ENCODE measurements around the gene SND1.

DNA sequence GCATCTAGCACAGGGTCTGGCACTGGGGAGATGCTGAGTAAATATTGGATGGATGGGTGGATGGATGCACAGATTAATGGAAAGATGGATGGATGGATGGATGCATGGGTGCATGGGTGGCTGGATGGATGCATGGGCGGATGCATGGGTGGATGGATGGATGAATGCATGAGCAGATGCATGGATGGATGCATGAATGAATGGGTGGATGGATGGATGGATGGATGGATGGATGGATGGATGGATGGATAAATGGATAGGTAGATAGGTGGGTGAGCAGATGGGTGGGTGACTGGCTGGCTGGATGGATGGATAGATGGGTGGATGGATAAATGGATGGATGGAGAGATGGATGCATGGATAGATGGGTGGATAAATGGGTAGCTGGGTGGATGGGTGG is 39.7 kb upstream of the SND1 start:
- TF ChIP-seq MXI1 (IDR thresholded peaks at IDR 0.05; ENCODE audit: borderline replicate concordance, low read depth, low read length) (no peak), SMC3 (IDR thresholded peaks at IDR 0.05; ENCODE audit: low read depth, low read length) (no peak), RAD21 (IDR thresholded peaks at IDR 0.05; ENCODE audit: low read length) (no peak)
- TF ChIP-seq, protein P1, sequence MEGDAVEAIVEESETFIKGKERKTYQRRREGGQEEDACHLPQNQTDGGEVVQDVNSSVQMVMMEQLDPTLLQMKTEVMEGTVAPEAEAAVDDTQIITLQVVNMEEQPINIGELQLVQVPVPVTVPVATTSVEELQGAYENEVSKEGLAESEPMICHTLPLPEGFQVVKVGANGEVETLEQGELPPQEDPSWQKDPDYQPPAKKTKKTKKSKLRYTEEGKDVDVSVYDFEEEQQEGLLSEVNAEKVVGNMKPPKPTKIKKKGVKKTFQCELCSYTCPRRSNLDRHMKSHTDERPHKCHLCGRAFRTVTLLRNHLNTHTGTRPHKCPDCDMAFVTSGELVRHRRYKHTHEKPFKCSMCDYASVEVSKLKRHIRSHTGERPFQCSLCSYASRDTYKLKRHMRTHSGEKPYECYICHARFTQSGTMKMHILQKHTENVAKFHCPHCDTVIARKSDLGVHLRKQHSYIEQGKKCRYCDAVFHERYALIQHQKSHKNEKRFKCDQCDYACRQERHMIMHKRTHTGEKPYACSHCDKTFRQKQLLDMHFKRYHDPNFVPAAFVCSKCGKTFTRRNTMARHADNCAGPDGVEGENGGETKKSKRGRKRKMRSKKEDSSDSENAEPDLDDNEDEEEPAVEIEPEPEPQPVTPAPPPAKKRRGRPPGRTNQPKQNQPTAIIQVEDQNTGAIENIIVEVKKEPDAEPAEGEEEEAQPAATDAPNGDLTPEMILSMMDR (conservative IDR thresholded peaks at IDR 0.05; ENCODE audit: low read depth, low read length): no peak
- TF ChIP-seq, protein P2, sequence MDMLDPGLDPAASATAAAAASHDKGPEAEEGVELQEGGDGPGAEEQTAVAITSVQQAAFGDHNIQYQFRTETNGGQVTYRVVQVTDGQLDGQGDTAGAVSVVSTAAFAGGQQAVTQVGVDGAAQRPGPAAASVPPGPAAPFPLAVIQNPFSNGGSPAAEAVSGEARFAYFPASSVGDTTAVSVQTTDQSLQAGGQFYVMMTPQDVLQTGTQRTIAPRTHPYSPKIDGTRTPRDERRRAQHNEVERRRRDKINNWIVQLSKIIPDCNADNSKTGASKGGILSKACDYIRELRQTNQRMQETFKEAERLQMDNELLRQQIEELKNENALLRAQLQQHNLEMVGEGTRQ (IDR thresholded peaks at IDR 0.05; ENCODE audit: low read depth, low read length): no peak
